NCI-H2029 treated with DMSO at 0.1 percent for 48 hours (cell line): Measurements from ENCODE around the gene STUM.
"Not testable (repeated sequence)": the region's sequence is repeated elsewhere in the genome, so short reads cannot be mapped to it uniquely, and the experiment has no call there.

Source experiments
- DNase-seq: peaks from one replicate; lab custom pipeline; 2025; lab: John Stamatoyannopoulos, UW

STUM gene, protein sequence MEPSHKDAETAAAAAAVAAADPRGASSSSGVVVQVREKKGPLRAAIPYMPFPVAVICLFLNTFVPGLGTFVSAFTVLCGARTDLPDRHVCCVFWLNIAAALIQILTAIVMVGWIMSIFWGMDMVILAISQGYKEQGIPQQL

GRCh38 chr1:226548256-226549093 is at the start of gene STUM:
STUM (plus strand) TSS chr1:226548764; CDS start chr1:226548905, 141 bp downstream.
- DNase-seq = no peak

DNA sequence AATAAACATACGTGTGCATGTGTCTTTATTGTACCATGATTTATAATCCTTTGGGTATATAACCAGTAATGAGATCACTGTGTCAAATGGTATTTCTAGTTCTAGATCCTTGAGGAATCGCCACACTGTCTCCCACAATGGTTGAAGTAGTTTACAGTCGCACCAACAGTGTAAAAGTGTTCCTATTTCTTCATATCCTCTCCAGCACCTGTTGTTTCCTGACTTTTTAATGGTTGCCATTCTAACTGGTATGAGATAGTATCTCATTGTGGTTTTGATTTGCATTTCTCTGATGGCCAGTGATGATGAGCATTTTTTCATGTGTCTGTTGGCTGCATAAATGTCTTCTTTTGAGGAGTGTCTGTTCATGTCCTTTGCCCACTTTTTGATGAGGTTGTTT is 48.9 kb upstream of the STUM start:
- not testable (repeated sequence) for DNase-seq

GRCh38 chr1:226506021-226506420 is 42.5 kb upstream of the STUM start:
- no peak for DNase-seq

- no peak for DNase-seq
These were observed 41.6 kb upstream of the STUM start for GRCh38 chr1:226506921-226507320.

GRCh38 chr1:226510453-226510852 is 38.1 kb upstream of the STUM start:
- DNase-seq = no peak

- DNase-seq = no peak
These were observed 37.3 kb upstream of the STUM start for GRCh38 chr1:226511296-226511695.

DNA sequence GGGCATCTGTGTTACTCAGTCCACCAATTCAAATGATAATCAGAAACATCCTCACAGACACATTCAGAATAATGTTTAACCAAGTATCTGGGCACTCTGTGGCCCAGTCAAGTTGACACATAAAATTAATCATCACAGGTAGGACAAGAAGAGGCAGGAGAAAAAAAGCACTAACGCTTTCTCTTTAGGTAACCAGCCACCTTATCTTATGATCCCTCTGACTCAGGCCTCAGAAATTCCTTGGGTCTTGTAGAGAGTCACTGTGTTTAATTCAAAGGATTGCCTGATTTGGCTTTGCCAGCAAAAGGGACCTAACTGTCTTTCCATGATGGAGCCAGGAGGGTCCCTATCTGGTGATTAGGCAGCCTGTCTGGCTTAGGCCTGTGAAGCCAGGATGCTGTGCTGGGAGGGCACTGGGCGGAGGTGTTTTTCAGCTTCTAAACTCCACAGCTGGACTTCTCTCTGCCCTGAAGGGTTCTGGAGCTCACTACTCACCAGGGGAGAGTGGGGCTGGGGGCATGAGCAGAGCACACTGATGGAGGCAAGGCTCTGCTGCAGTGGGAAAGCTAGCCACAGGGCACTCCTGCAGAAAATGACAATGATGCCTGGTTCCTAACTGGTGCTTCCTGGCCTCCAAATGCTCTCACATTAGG is 36.4 kb upstream of the STUM start:
- DNase-seq = no peak

DNA sequence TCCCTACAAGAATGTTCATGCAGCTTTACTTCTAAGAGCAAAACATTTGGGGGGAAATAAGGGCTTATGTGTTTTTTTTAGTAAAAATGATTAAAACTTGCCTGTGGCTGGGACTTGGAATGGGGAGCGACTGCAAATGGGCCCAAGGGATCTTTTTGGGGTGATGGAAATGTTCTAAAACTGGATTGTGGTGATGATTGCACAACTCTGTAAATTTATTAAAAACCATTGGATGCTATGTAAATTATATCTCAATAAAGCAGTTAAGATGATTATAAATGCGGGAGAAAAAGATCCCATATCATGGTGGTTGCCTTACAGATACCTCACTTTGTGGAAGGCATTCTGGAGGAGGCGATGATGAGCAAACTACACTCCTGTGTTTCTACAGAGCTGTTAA is 30.2 kb upstream of the STUM start:
- no peak for DNase-seq

DNA sequence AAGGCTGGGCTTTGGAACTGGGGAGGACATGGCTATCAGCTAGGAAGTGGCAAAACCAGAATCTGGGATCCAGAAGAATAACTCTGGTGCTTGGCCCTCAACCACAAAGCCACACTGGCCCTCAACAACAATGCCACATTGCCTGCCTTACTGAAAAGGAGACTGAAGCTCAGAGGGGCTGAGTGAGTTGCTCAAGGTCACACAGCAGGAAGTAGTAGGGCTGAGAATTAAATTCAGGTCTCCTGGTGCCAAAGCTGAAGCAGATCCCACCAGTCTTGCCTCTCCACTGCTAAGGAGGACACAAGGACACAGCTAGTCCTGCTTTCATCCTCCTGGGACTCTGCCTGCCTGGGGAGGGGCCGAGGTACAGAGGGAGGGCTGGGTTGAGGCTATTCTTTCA is 29.4 kb upstream of the STUM start:
- DNase-seq = no peak

- DNase-seq = no peak
These were observed 28.6 kb upstream of the STUM start for GRCh38 chr1:226519716-226520598.

GRCh38 chr1:226520640-226521355 is 27.8 kb upstream of the STUM start:
- no peak for DNase-seq

DNA sequence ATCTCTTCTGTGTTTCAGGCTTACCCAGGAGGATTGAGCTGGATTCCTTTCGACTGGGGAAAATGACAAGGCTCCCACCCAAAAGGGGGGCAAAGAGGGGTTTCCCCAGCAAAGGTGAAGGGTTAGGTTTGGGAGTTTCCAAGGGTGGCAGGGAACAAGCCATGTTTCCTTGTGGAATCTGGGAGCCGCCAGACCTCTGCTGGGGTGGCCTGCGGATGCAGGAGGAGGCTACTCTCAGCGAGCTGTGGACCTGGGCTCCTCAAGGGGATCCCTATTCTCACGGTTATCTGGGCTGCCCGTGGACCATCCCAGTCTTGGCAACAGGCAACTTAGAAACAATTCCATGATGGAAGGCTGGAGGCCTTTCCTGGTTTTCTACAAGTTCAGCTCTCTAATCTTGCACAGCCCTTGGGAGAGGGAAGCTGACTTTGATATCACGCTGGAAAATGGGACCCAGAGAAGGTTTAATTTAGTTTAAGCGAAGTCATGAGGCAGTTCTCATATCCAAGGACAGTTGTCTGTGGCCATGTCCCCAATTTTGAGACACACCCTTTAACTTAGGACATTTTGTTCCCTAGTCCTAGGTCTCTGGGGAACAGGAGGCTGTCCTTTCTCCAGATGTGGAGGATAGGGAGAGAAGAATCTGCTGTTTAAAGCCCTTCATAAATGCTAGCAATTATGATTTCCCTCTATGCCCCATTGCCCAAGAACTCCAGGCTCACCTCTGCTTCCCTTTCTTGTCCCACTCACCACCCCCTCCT is 24.7 kb upstream of the STUM start:
- DNase-seq = no peak

- no peak for DNase-seq
These were observed 24.0 kb upstream of the STUM start for GRCh38 chr1:226524547-226524946.

DNA sequence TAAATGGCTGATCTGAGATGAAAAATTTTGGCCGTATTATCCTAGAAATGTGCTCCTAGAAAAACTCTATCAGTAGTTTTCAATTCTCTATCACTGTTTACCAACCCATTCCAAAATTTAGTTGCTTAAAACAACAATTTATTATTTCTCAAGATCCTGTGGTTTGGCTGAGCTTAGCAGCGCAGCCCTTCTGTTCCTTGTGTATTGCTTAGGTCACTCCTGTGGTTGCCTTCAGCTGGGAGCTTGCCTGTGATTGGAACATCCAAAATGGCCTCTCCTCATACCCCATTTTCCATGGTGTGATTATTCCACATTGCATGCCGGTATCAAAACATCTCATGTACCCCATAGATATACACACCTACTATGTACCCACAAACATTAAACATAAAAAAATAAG is 22.8 kb upstream of the STUM start:
- DNase-seq = no peak

DNA sequence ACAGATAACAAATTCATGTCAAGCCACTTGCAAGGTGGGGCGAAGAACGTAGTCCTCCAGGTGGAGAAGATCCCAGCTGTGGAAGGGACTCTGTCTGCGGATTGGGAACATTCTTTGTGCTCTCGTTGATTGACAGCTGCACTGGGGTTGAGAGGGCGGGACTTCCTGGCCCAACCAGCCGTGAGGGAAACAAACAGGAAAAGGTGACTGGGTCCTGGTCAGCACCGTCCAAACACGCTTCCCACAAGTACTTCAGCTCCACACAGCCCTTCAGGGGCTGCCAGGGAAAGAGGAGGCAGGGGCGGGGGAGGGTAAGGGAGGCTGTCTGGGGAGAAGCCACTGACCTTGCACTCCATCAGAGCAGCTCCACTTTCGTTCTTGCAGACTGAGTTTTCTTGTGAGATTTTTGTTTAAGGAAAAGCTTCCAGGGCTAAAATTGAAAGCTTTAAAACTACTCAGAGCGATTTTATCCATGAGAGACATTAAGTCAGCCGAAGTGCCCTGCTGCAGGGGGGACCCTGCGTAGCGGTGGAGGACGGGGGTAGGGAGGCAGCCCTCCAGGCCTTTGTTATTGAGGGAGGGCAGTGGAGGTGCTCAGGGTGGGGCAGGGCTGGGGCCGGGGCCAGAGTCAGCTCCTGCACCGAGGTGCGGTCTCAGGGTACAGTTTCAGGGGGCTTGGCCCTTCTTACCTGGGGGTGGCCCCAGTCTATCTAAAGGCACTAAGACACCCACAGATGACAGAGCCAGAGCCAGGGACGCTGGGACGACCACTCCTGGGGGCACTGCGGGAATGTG is 21.6 kb upstream of the STUM start:
- peak; percentile 17 for DNase-seq

GRCh38 chr1:226529891-226530290 is 18.7 kb upstream of the STUM start:
- no peak for DNase-seq

GRCh38 chr1:226530591-226530990 is 18.0 kb upstream of the STUM start:
- no peak for DNase-seq

- DNase-seq = no peak
These were observed 17.0 kb upstream of the STUM start for GRCh38 chr1:226531360-226532093.

- DNase-seq = no peak
These were observed 16.0 kb upstream of the STUM start for GRCh38 chr1:226532553-226532952.
